ENCODE measurements around the gene NPLOC4.

Gene NPLOC4

DNA sequence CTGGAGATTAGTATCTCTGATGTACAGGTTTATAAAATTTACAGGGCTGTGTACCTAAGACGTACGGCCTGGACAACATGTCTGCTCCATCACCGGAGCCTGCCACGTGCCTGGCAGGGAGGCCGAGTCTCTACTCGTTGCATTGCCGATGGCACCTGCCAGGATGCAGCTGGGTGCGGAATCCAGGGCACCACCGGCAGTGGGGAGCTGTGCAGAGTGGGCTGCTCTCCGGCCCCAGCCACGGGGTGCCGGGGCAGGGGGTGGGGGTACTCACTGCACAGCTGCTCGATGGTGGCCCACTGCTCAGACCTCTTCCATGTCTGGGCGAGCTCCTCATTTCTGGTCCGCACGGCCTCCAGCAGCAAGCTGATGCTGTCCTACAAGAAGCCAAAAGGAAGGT, 71.7 kb downstream of the NPLOC4 start:
- no peak for DNase-seq (ENCODE audit: low read depth in 2 of 2)

- no peak for DNase-seq (ENCODE audit: low read depth in 2 of 2)
These were observed 72.1 kb downstream of the NPLOC4 start for GRCh38 chr17:81564778-81565177.

DNA sequence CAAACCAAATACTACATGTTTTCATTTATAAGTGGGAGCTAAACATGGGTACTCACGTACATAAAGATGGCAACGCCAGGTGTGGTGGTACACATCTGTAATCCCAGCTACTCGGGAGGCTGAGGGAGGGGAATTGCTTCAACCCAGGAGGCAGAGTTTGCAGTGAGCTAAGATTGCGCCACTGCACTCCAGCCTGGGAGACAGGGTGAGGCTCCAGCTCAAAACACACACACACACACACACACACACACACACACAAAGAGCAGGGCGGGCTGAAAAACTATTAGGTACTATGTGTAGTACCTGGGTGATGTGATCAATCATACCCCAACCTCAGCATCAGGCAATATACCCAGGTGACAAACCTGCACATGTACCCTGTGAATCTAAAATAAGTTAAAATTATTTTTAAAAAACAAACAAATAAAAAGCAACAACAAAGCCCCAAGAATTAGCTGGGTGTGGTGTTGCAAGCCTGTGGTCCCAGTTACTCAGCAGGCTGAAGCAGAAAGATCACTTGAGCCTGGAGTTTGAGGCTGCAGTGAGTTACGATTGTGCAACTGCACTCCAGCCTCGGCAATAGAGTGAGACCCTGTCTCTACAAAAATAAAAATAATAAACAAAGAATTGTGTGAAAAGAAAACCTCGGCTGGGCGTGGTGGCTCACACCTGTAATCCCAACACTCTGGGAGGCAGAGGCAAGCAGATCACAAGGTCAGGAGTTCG, 72.9 kb downstream of the NPLOC4 start:
- no peak for DNase-seq (ENCODE audit: low read depth in 2 of 2)

DNA sequence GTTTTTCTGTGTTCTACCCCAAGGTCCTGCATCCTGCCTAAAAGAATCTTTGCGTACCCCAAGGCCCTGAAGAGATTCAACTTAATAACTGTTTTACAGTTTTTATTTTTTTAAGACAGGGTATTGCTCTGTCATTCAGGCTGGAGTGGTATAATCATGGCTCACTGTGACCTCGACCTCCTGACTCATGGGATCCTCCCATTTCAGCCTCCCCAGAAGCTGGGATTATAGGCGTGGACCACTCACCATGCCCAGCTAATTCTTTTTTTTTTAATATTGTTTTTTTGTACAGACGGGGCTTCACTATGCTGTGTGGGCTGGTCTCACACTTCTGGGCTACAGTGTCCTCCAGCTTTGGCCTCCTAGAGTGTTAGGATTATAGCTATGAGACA, 75.4 kb downstream of the NPLOC4 start:
- no peak for DNase-seq (ENCODE audit: low read depth in 2 of 2)

- DNase-seq (ENCODE audit: low read depth in 2 of 2) = no peak
These were observed 77.7 kb downstream of the NPLOC4 start for GRCh38 chr17:81558941-81559806.

DNA sequence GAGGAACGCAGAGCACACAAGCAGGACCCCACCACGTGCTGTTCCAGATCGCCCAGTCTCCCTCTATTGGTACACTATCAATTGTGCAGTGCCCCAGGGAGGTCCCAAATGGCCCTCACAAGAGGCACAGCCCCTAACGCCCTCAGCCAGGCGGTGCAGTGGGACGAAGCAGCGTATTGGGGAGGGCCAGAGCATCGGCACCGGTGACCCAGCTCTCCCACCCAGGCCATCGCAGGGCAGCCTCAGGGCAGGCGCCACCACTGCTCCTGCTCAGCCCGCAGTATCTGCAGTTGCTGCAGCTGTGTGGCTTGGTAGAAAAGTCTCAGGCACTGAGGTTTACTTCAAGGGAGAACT, 78.8 kb downstream of the NPLOC4 start:
- DNase-seq (ENCODE audit: low read depth in 2 of 2) = no peak

- no peak for DNase-seq (ENCODE audit: low read depth in 2 of 2)
These were observed 79.4 kb downstream of the NPLOC4 start for GRCh38 chr17:81557276-81558114.

DNA sequence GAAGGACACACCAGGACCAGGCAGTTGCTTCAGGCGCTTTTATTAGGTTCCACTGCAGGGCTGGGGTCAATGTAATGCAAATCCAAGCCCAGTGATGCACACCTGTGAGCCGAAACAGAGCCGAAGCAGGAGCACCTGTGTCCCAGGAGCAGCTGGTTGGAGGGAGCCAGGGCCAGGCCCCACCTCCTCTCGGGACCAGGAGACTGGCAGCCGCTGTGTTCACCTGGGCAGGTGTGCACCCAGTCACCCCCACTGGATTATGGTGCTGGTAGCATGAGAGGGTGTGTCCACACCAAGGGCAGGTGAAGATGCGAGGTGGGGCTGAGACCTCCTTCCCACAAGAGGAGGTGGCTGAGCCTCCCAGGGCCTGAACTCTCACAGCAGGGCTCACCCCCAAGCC, 80.0 kb downstream of the NPLOC4 start:
- no peak for DNase-seq (ENCODE audit: low read depth in 2 of 2)

- no peak for DNase-seq (ENCODE audit: low read depth in 2 of 2)
These were observed 80.7 kb downstream of the NPLOC4 start for GRCh38 chr17:81556175-81556691.

GRCh38 chr17:81553616-81554181, 83.2 kb downstream of the NPLOC4 start:
- DNase-seq (ENCODE audit: low read depth in 2 of 2) = no peak

GRCh38 chr17:81553018-81553615, 83.8 kb downstream of the NPLOC4 start:
- peak; percentile 67 to 77 for DNase-seq (ENCODE audit: low read depth in 2 of 2)

DNA sequence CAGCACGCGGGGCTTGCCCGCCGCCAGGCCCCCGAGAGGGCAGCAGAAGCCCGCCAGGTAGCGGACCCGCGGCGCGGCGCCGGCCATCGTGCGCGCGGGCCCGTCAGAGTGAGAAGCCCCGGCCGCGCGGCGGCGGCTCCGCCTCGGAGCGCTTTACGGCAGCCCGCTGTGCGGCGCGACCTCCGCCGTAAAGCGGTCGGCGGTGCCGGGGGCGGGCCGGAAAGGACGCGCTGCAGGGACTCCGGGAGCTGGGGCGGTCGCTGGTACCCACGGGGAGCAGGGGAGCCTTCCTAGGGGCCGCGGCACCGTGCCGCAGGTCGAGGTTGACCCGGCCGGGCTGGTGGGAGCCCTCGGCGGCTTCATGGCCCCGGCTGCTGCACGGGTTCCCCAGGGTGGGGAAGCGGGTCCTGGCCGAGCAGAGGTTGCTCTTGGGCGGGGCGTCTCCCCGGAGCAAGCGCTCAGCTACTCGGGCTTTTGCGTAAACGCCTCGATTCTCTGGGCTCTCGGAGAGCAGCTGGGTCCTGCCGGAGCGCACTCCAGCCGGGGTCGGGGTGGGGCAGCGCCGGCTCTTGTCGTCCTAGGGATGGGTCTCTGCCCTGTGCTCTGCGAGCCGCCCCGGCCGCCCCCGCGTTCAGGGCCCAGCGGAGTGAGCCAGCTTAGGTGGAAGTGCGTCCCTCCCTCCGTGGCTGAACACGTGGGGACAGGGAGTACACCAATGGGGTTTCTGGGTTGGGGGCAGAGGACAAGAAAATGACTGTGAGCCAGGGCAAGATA, 84.5 kb downstream of the NPLOC4 start, which contains the start of gene FAAP100:
TSS of gene FAAP100 (minus strand) at position 110 of the 774 bp plus-strand sequence. CDS start at position 87, 23 bp downstream.
- peak; percentile 75 to 77 for DNase-seq (ENCODE audit: low read depth in 2 of 2)

GRCh38 chr17:81551458-81552243, 85.3 kb downstream of the NPLOC4 start:
- no peak for DNase-seq (ENCODE audit: low read depth in 2 of 2)

GRCh38 chr17:81550830-81551457, 86.0 kb downstream of the NPLOC4 start:
- DNase-seq (ENCODE audit: low read depth in 2 of 2) = no peak

GRCh38 chr17:81550285-81550684, 86.6 kb downstream of the NPLOC4 start:
- no peak for DNase-seq (ENCODE audit: low read depth in 2 of 2)

- DNase-seq (ENCODE audit: low read depth in 2 of 2) = no peak
These were observed 87.1 kb downstream of the NPLOC4 start for GRCh38 chr17:81549826-81550225.

GRCh38 chr17:81549031-81549557, 87.8 kb downstream of the NPLOC4 start:
- DNase-seq (ENCODE audit: low read depth in 2 of 2) = no peak

GRCh38 chr17:81547614-81547982, 89.3 kb downstream of the NPLOC4 start:
- no peak for DNase-seq (ENCODE audit: low read depth in 2 of 2)

Measured in stimulated activated CD4-positive, alpha-beta T cell treated with anti-CD3 and anti-CD28 coated beads, Interleukin-4, amount 100 ng/mL, for 48 hours (primary cell).